Naive thymus-derived CD4-positive, alpha-beta T cell (primary cell): ENCODE results near the gene SENP7. TPM values are rescaled to one million over a fixed set of nuclear protein-coding genes. Genes with fewer than 3 reads are reported as not detected.
"Not testable (repeated sequence)": the region's sequence is repeated elsewhere in the genome, so short reads cannot be mapped to it uniquely, and the experiment has no call there.

Experiments used
- ATAC-seq: fragments of 150-1000 bp; cut with Tn5 transposase; 2 replicates; pipeline ENCODE4 v1.10.0; 2021; ENCODE audit warnings: mild to moderate bottlenecking, moderate library complexity
- CTCF ChIA-PET: fragments of 350-600 bp; sonication (Branson Sonifier 250); formaldehyde crosslinking; loops from one replicate; lab custom pipeline; 2021; ENCODE audit warnings: antibody characterized with exemption; lab: Charles Lee
- POLR2A ChIA-PET: fragments of 350-600 bp; sonication (Branson Sonifier 250); formaldehyde crosslinking; loops from one replicate; lab custom pipeline; 2021; ENCODE audit warnings: antibody characterized with exemption, inconsistent platforms; lab: Charles Lee
- DNase-seq, 9 donors: peaks; one replicate each; pipeline versions ENCODE4 v3.0.0 to v3.0.0-alpha.2; 2020 to 2022; ENCODE audit warnings: mixed read lengths in 1 of 9
- H3K27ac ChIP-seq: one replicate; pipeline ENCODE4 v1.7.0; 2013; ENCODE audit warnings: mild to moderate bottlenecking, low read depth, low read length, moderate library complexity
- H3K27me3 ChIP-seq, 2 donors: one replicate each; pipeline ENCODE4 v1.7.0; 2013; ENCODE audit warnings: low read length in 2 of 2, mild to moderate bottlenecking in 2 of 2, moderate library complexity in 2 of 2; ENCODE audit not compliant: control insufficient read depth in 2 of 2, insufficient read depth in 2 of 2
- H3K36me3 ChIP-seq, 3 experiments: 1 replicate in 2 of 3; 2 replicates in 1 of 3; pipeline ENCODE4 v1.7.0; 2013; ENCODE audit warnings: low read length in 3 of 3, mild to moderate bottlenecking in 3 of 3, moderate library complexity in 1 of 3; ENCODE audit not compliant: insufficient read depth in 3 of 3, control insufficient read depth in 2 of 3
- H3K4me1 ChIP-seq, 2 donors: one replicate each; pipeline ENCODE4 v1.7.0; 2013; ENCODE audit warnings: low read length in 2 of 2, mild to moderate bottlenecking in 2 of 2, moderate library complexity in 1 of 2; ENCODE audit not compliant: control insufficient read depth in 2 of 2, insufficient read depth in 2 of 2
- H3K4me3 ChIP-seq: 2 replicates; pipeline ENCODE4 v1.7.0; 2013; ENCODE audit warnings: mild to moderate bottlenecking, low read length
- H3K9me3 ChIP-seq, 3 experiments: 1 replicate in 2 of 3; 2 replicates in 1 of 3; pipeline ENCODE4 v1.7.0; 2013; ENCODE audit warnings: low read length in 3 of 3; ENCODE audit not compliant: control insufficient read depth in 2 of 3
- H3K27ac Mint-ChIP-seq, 9 donors: one replicate each; pipeline ENCODE4 v1.8.0; 2020 to 2022; ENCODE audit warnings: mixed read lengths in 9 of 9, mild to moderate bottlenecking in 8 of 9, moderate library complexity in 5 of 9, inconsistent platforms in 2 of 9
- H3K27me3 Mint-ChIP-seq, 5 donors: one replicate each; pipeline ENCODE4 v1.8.0; 2021 to 2022; ENCODE audit warnings: mixed read lengths in 5 of 5, mild to moderate bottlenecking in 1 of 5
- H3K36me3 Mint-ChIP-seq, 5 donors: one replicate each; pipeline ENCODE4 v1.8.0; 2020 to 2022; ENCODE audit warnings: mixed read lengths in 5 of 5, mild to moderate bottlenecking in 3 of 5, inconsistent platforms in 1 of 5
- H3K4me1 Mint-ChIP-seq, 7 donors: one replicate each; pipeline ENCODE4 v1.8.0; 2020 to 2022; ENCODE audit warnings: mixed read lengths in 7 of 7, mild to moderate bottlenecking in 3 of 7, inconsistent platforms in 1 of 7
- H3K4me3 Mint-ChIP-seq, 10 donors: one replicate each; pipeline ENCODE4 v1.8.0; 2020 to 2022; ENCODE audit warnings: mild to moderate bottlenecking in 10 of 10, mixed read lengths in 10 of 10, moderate library complexity in 6 of 10, inconsistent platforms in 2 of 10
- H3K9me3 Mint-ChIP-seq, 11 donors: one replicate each; pipeline ENCODE4 v1.8.0; 2020 to 2022; ENCODE audit warnings: mixed read lengths in 11 of 11, mild to moderate bottlenecking in 4 of 11, inconsistent platforms in 1 of 11, moderate library complexity in 1 of 11
- intact Hi-C, 2 donors: fragments of 100-400 bp; cut with micrococcal nuclease; formaldehyde crosslinking; loops; one replicate each; pipeline ENCODE4 v1.15.1; 2023
- polyA plus RNA-seq, 2 donors: library from polyadenylated mRNA; unstranded; fragments of 300-500 nt; fragmentation: Illumina TruSeq; gene quantifications; one replicate each; pipeline ENCODE4 v1.2.3, GENCODE V29; 2021
- total RNA-seq, 6 experiments: library from RNA in 5 of 6; stranded (reverse) in 5 of 6; gene quantifications; 1 replicate in 5 of 6; 2 replicates in 1 of 6; pipeline ENCODE4 v1.2.3 and lab custom pipeline; 2021 to 2026

The SENP7 gene
- total and polyA plus RNA-seq, 7 experiments from 2014 or later, result 14.0 to 79.0 (median 48.5) TPM

DNA sequence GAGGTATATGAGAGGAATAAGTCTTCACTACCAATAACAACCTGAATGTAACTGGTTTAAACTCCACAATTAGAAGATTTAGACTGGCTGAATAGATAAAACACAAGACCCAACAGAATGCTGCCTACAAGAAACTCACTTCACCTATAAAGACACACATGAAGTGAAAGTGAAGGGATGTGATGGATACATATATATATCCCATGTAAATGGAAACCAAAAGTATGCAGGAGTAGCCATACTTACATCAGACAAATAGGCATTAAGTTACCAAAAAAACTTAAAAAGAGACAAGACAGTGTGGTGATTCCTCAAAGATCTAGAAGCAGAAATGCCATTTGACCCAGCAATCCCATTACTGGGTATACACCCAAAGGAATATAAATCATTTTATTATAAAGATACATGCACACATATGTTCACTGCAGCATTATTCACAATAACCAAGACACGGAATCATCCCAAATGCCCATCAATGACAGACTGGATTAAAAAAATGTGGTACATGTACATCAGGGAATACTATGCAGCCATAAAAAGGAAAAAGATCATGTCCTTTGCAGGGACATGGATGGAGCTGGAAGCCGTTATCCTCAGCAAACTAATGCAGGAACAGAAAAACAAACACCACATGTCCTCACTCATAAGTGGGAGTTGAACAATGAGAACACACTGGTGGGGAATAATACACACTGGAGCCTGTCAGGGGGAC lies 38.0 kb downstream of the SENP7 start:
- H3K36me3 ChIP-seq, CTCF ChIA-PET, H3K4me3 Mint-ChIP-seq, ATAC-seq, H3K27me3 ChIP-seq, POLR2A ChIA-PET, DNase-seq, H3K4me3 ChIP-seq, H3K4me1 ChIP-seq, H3K9me3 ChIP-seq, intact Hi-C loops, H3K27ac ChIP-seq, H3K27me3 Mint-ChIP-seq: not testable (repeated sequence)
- Mint-ChIP-seq H3K36me3 (peaks cover 21 to 88% (median 71%) of the 10 kb centered on the region in 5 donors), H3K27ac (peak overlapping the region in 4 of 9 donors; percentile 16 to 67 (median 42)), H3K9me3 (peaks cover 0 to 22% (median 2%) of the 10 kb centered on the region in 11 donors), H3K4me1 (peaks cover 19 to 84% (median 70%) of the 10 kb centered on the region in 7 donors)

DNA sequence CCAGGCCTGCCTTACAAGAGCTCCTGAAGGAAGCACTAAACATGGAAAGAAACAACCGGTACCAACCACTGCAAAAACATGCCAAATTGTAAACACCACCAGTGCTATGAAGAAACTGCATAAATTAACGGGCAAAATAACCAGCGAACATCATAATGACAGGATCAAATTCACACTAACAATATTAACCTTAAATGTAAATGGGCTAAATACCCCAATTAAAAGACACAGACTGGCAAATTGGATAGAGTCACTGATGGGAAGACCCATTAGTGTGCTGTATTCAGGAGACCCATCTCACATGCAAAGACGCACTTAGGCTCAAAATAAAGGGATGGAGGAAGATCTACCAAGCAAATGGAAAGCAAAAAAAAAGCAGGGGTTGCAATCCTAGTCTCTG lies 44.3 kb downstream of the SENP7 start:
- CTCF ChIA-PET, H3K4me3 ChIP-seq, H3K27me3 Mint-ChIP-seq, H3K27ac ChIP-seq, DNase-seq, POLR2A ChIA-PET, ATAC-seq, H3K27me3 ChIP-seq, H3K36me3 ChIP-seq, H3K9me3 ChIP-seq: not testable (repeated sequence)
- H3K4me3 Mint-ChIP-seq, result peak overlapping the region in 3 of 10 donors; percentile 1 to 45 (median 16)
- intact Hi-C loops, result loop anchor here in 1 of 2 donors (5.0 to 10.0 kb wide), 2 partner anchors 54 to 86 kb away; no protein-coding TSS in a partner anchor
- peak overlapping the region in 8 of 9 donors; percentile 42 to 96 (median 89) for H3K27ac Mint-ChIP-seq
- H3K4me1 ChIP-seq, result peaks cover 3 to 17% of the 10 kb centered on the region in 2 donors
- peaks cover 32 to 86% (median 78%) of the 10 kb centered on the region in 7 donors for H3K4me1 Mint-ChIP-seq
- H3K9me3 Mint-ChIP-seq, result peaks cover 0 to 20% (median 8%) of the 10 kb centered on the region in 11 donors
- H3K36me3 Mint-ChIP-seq, result peaks cover 4 to 60% (median 42%) of the 10 kb centered on the region in 5 donors

DNA sequence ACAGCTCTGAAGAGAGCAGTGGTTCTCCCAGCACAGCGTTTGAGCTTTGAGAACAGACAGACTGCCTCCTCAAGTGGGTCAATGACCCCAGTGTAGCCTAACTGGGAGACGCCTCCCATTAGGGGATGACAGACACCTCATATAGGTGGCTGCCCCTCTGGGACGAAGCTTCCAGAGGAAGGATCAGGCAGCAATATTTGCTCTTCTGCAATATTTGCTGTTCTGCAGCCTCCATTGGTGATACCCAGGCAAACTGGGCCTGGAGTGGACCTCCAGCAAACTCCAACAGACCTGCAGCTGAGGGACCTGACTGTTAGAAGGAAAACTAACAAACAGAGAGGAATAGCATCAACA lies 45.7 kb downstream of the SENP7 start:
- H3K4me1 ChIP-seq, result peaks cover 3 to 17% of the 10 kb centered on the region in 2 donors
- H3K4me3 ChIP-seq, H3K27me3 Mint-ChIP-seq, H3K27me3 ChIP-seq, ATAC-seq, H3K36me3 ChIP-seq, H3K9me3 ChIP-seq: not testable (repeated sequence)
- Mint-ChIP-seq H3K4me1 (peaks cover 38 to 83% (median 74%) of the 10 kb centered on the region in 7 donors), H3K36me3 (peaks cover 4 to 60% (median 34%) of the 10 kb centered on the region in 5 donors), H3K9me3 (peaks cover 0 to 20% (median 8%) of the 10 kb centered on the region in 11 donors), H3K4me3 (peak overlapping the region in 8 of 10 donors; percentile 45 to 86 (median 76)), H3K27ac (peak overlapping the region in 8 of 9 donors; percentile 42 to 96 (median 89))
- ChIA-PET CTCF (interaction anchor here (0.6 kb wide), 2 partner anchors 46 to 52 kb away, joined by 3 read pairs; no protein-coding TSS in a partner anchor), POLR2A (interaction anchor here (0.6 to 2.0 kb wide), 4 partner anchors 45 to 107 kb away, joined by 3 to 7 read pairs (median 6); partner anchors contain the start of genes PCNP and SENP7)
- DNase-seq, result peak in 1 of 9 donors; percentile 8
- peak overlapping the region; percentile 63 for H3K27ac ChIP-seq
- intact Hi-C loops, result loop anchor here in 1 of 2 donors (1.0 to 10.0 kb wide), 7 partner anchors 20 to 107 kb away; partner anchors contain the start of genes PCNP, SENP7 and TRMT10C

DNA sequence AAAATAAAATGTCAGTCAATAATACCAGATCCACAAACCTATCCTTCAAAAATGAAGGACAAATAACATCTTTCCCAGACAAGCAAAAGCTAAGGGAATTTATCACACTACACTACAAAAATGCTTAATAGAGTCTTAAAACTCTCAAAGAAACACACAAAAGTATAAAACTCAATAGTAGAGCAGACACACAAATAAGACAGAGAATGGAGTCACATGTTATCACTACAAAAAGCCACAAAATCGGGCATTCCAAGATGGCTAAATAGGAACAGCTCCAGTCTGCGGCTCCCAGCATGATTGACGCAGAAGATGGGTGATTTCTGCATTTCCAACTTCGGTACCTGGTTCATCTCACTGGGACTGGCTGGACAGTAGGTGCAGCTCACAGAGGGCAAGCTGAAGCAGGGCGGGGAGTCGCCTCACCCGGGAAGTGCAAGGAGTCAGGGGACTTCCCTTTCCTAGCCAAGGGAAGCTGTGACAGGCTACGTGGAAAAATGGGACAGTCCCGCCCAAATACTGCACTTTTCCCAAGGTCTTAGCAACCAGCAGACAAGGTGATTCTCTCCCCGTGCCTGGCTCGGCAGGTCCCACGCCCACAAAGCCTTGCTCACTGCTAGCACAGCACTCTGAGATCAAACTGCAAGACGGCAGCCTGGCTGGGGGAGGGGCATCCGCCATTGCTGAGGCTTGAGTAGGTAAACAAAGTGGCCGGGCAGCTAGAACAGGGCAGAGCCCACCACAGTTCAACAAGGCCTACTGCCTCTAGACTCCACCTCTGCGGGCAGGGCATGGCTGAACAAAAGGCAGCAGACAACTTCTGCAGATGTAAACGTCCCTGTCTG lies 46.3 kb downstream of the SENP7 start:
- Mint-ChIP-seq H3K4me1 (peaks cover 38 to 81% (median 72%) of the 10 kb centered on the region in 7 donors), H3K27me3 (no peaks in the 10 kb centered on the region), H3K27ac (peak overlapping the region in 8 of 9 donors; percentile 52 to 96 (median 89)), H3K4me3 (peak overlapping the region in 8 of 10 donors; percentile 4 to 86 (median 76)), H3K36me3 (peaks cover 4 to 60% (median 37%) of the 10 kb centered on the region in 5 donors), H3K9me3 (peaks cover 1 to 21% (median 7%) of the 10 kb centered on the region in 11 donors)
- intact Hi-C loops, result loop anchor here in 1 of 2 donors (1.0 to 10.0 kb wide), 7 partner anchors 20 to 108 kb away; partner anchors contain the start of genes PCNP, SENP7 and TRMT10C
- peaks cover 3 to 17% of the 10 kb centered on the region in 2 donors for H3K4me1 ChIP-seq
- no peaks in the 10 kb centered on the region for H3K9me3 ChIP-seq
- no peaks in the 10 kb centered on the region for H3K36me3 ChIP-seq
- ChIA-PET POLR2A (interaction anchor here (0.6 to 2.0 kb wide), 5 partner anchors 30 to 107 kb away, joined by 3 to 7 read pairs (median 5); partner anchors contain the start of genes PCNP and SENP7), CTCF (interaction anchor here (0.6 to 0.8 kb wide), 3 partner anchors 41 to 53 kb away, joined by 3 read pairs; no protein-coding TSS in a partner anchor)
- H3K4me3 ChIP-seq, result no peak overlapping the region
- no peaks in the 10 kb centered on the region for H3K27me3 ChIP-seq
- H3K27ac ChIP-seq, result peak overlapping the region; percentile 63
- ATAC-seq, result peak; percentile 67
- DNase-seq, result peak in 8 of 9 donors; percentile 38 to 82 (median 58)

DNA sequence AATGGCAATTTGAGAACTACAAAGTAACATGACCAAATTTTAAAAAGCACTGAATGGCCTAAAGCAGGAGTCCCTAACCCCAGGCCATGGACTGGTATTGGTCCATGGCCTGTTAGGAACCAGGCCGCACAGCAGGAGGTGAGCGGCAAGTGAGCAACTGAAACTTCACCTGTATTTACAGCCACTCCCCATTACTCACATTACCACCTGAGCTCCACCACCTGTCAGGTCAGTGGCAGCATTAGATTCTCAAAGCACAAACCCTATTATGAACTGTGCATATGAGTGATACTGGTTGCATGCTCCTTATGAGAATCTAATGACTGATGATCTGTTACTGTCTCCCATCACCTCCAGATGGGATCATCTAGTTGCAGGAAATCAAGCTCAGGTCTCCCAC lies 48.8 kb downstream of the SENP7 start:
- Histone ChIP-seq H3K36me3 (no peaks in the 10 kb centered on the region), H3K4me3 (no peak overlapping the region), H3K4me1 (peaks cover 3 to 17% of the 10 kb centered on the region in 2 donors), H3K9me3 (no peaks in the 10 kb centered on the region), H3K27me3 (no peaks in the 10 kb centered on the region), H3K27ac (no peak overlapping the region)
- DNase-seq (no peak), ATAC-seq (no peak)
- peaks cover 5 to 68% (median 41%) of the 10 kb centered on the region in 5 donors for H3K36me3 Mint-ChIP-seq
- peak overlapping the region in 3 of 9 donors; percentile 12 to 75 (median 51) for H3K27ac Mint-ChIP-seq
- peaks cover 0 to 20% (median 5%) of the 10 kb centered on the region in 11 donors for H3K9me3 Mint-ChIP-seq
- peaks cover 36 to 86% (median 76%) of the 10 kb centered on the region in 7 donors for H3K4me1 Mint-ChIP-seq
- POLR2A ChIA-PET, result no interaction called here
- no peaks in the 10 kb centered on the region for H3K27me3 Mint-ChIP-seq
- no peak overlapping the region for H3K4me3 Mint-ChIP-seq
- CTCF ChIA-PET, result no interaction called here
- intact Hi-C loops, result loop anchor here in 1 of 2 donors (10.0 kb wide), 1 partner anchor 49 kb away; no protein-coding TSS in a partner anchor

DNA sequence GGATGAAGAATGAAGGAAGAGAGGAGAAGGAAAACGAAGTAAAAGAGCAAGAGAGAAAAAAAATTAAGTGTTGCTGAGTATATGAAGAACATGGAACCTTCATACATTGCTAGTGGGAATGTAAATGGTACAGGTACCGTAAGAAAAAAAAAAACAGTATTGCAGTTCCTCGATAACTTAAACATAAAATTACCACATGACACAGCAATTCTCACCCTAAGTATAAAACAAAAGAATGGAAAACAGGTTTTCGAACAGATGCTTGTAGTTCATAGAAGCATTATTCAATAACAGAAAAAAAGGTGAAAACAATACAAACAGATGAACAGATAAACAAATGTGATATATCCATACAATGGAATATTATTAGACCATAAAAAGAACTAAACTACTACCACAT lies 51.6 kb downstream of the SENP7 start:
- no peaks in the 10 kb centered on the region for H3K27me3 ChIP-seq
- no peak overlapping the region for H3K4me3 ChIP-seq
- Mint-ChIP-seq H3K4me1 (peaks cover 13 to 72% (median 54%) of the 10 kb centered on the region in 7 donors), H3K27me3 (no peaks in the 10 kb centered on the region), H3K27ac (peak overlapping the region in 6 of 9 donors; percentile 9 to 55 (median 26)), H3K9me3 (peaks cover 0 to 11% (median 0%) of the 10 kb centered on the region in 11 donors), H3K36me3 (peaks cover 5 to 59% (median 34%) of the 10 kb centered on the region in 5 donors), H3K4me3 (no peak overlapping the region)
- peaks cover 4 to 19% (median 6%) of the 10 kb centered on the region in 3 experiments for H3K36me3 ChIP-seq
- intact Hi-C loops, result loop anchor here in 1 of 2 donors (10.0 kb wide), 1 partner anchor 47 kb away; no protein-coding TSS in a partner anchor
- CTCF ChIA-PET, result no interaction called here
- POLR2A ChIA-PET, result no interaction called here
- no peak for ATAC-seq
- no peaks in the 10 kb centered on the region for H3K9me3 ChIP-seq
- DNase-seq, result no peak
- H3K4me1 ChIP-seq, result peaks cover 3 to 11% of the 10 kb centered on the region in 2 donors
- no peak overlapping the region for H3K27ac ChIP-seq
